Right atrium auricular region (tissue), 2 donors: ENCODE data around the gene RUBCNL. TPM values are rescaled to one million over a fixed set of nuclear protein-coding genes. Genes with fewer than 3 reads are reported as not detected.
"Not testable (repeated sequence)": the region's sequence is repeated elsewhere in the genome, so short reads cannot be mapped to it uniquely, and the experiment has no call there.

Source experiments
- DNase-seq: peaks from one replicate; pipeline ENCODE4 v3.0.0-alpha.2; 2019; ENCODE audit warnings: low spot score
- H3K27ac ChIP-seq, 2 donors: fragments of 200-600 bp; sonication (generic); 1 replicate in 1 of 2; 2 replicates in 1 of 2; pipeline ENCODE4 v1.5.1; 2016 to 2019
- H3K27me3 ChIP-seq, 2 donors: fragments of 200-600 bp; sonication (generic); one replicate each; pipeline versions ENCODE4 v1.5.1 to v1.6.0; 2017 to 2019
- H3K36me3 ChIP-seq: fragments of 200-600 bp; sonication (generic); one replicate; pipeline ENCODE4 v1.5.1; 2016
- H3K4me1 ChIP-seq, 2 donors: fragments of 200-600 bp; sonication (generic); one replicate each; pipeline versions ENCODE4 v1.5.1 to v1.6.0; 2017 to 2019
- H3K4me3 ChIP-seq, 2 donors: fragments of 200-600 bp; sonication (generic); 1 replicate in 1 of 2; 2 replicates in 1 of 2; pipeline ENCODE4 v1.5.1; 2017 to 2019; ENCODE audit warnings: mild to moderate bottlenecking in 1 of 2, moderate library complexity in 1 of 2
- H3K9me3 ChIP-seq, 2 donors: fragments of 200-600 bp; sonication (generic); one replicate each; pipeline ENCODE4 v1.5.1; 2019
- CTCF ChIP-seq, 2 donors: fragments of 200-600 bp; sonication (generic); IDR thresholded peaks; one replicate each; pipeline ENCODE4 v1.5.1; 2019; ENCODE audit warnings: antibody characterized with exemption in 2 of 2
- total RNA-seq, 2 donors: library from RNA; depleted of rRNA; stranded (reverse); fragments of >200 nt; gene quantifications; one replicate each; pipeline ENCODE4 v1.1.0, GENCODE V29; 2016

The RUBCNL gene
- total RNA-seq, 2 donors from 2014 or later = 0.59 to 1.5 TPM

- no peak for DNase-seq
- H3K27me3 ChIP-seq = no peaks in the 10 kb centered on the region
- H3K4me3 ChIP-seq = no peak overlapping the region
- H3K4me1 ChIP-seq = no peaks in the 10 kb centered on the region
- no peak overlapping the region for H3K27ac ChIP-seq
- H3K36me3 ChIP-seq = no peaks in the 10 kb centered on the region
- H3K9me3 ChIP-seq = no peaks in the 10 kb centered on the region
- no peak for TF ChIP-seq CTCF (IDR thresholded peaks at IDR 0.05)
Measured at GRCh38 chr13:46380242-46380641, 6.8 kb downstream of the RUBCNL start.

- DNase-seq = no peak
- no peak for TF ChIP-seq CTCF (IDR thresholded peaks at IDR 0.05)
- no peak overlapping the region for H3K27ac ChIP-seq
- no peak overlapping the region for H3K4me3 ChIP-seq
- H3K4me1 ChIP-seq = no peaks in the 10 kb centered on the region
- H3K27me3 ChIP-seq = no peaks in the 10 kb centered on the region
- H3K9me3 ChIP-seq = no peaks in the 10 kb centered on the region
- H3K36me3 ChIP-seq = no peaks in the 10 kb centered on the region
Measured at GRCh38 chr13:46379611-46380010, 7.4 kb downstream of the RUBCNL start.

- no peak for TF ChIP-seq CTCF (IDR thresholded peaks at IDR 0.05)
- no peaks in the 10 kb centered on the region for H3K4me1 ChIP-seq
- H3K27ac ChIP-seq = no peak overlapping the region
- H3K4me3 ChIP-seq = no peak overlapping the region
- no peak for DNase-seq
- H3K9me3 ChIP-seq = no peaks in the 10 kb centered on the region
- no peaks in the 10 kb centered on the region for H3K27me3 ChIP-seq
- H3K36me3 ChIP-seq = no peaks in the 10 kb centered on the region
Measured at GRCh38 chr13:46378411-46378810, 8.6 kb downstream of the RUBCNL start.

- no peak for TF ChIP-seq CTCF (IDR thresholded peaks at IDR 0.05)
- H3K9me3 ChIP-seq = no peaks in the 10 kb centered on the region
- H3K27ac ChIP-seq = no peak overlapping the region
- no peaks in the 10 kb centered on the region for H3K27me3 ChIP-seq
- no peaks in the 10 kb centered on the region for H3K4me1 ChIP-seq
- no peak overlapping the region for H3K4me3 ChIP-seq
- no peak for DNase-seq
- H3K36me3 ChIP-seq = no peaks in the 10 kb centered on the region
Measured at GRCh38 chr13:46377554-46377953, 9.5 kb downstream of the RUBCNL start.

GRCh38 chr13:46374710-46375109, 12.3 kb downstream of the RUBCNL start:
- TF ChIP-seq CTCF (IDR thresholded peaks at IDR 0.05) = no peak
- Histone ChIP-seq H3K36me3 (no peaks in the 10 kb centered on the region), H3K27ac (no peak overlapping the region), H3K4me1 (peaks cover 0 to 4% of the 10 kb centered on the region in 2 donors), H3K4me3 (no peak overlapping the region), H3K27me3 (no peaks in the 10 kb centered on the region), H3K9me3 (no peaks in the 10 kb centered on the region)
- DNase-seq = no peak

GRCh38 chr13:46373623-46374022, 13.4 kb downstream of the RUBCNL start:
- H3K27ac ChIP-seq = no peak overlapping the region
- H3K27me3 ChIP-seq = no peaks in the 10 kb centered on the region
- no peaks in the 10 kb centered on the region for H3K36me3 ChIP-seq
- peaks cover 0 to 5% of the 10 kb centered on the region in 2 donors for H3K4me1 ChIP-seq
- no peak for TF ChIP-seq CTCF (IDR thresholded peaks at IDR 0.05)
- H3K4me3 ChIP-seq = no peak overlapping the region
- no peaks in the 10 kb centered on the region for H3K9me3 ChIP-seq
- no peak for DNase-seq

GRCh38 chr13:46372938-46373337, 14.1 kb downstream of the RUBCNL start:
- H3K36me3 ChIP-seq, H3K4me1 ChIP-seq, H3K9me3 ChIP-seq, H3K27me3 ChIP-seq, H3K4me3 ChIP-seq, DNase-seq, H3K27ac ChIP-seq: not testable (repeated sequence)
